Left renal pelvis (tissue), 4 donors: ENCODE measurements around the gene USP35. TPM values are rescaled to one million over a fixed set of nuclear protein-coding genes. Genes with fewer than 3 reads are reported as not detected.

Source experiments
- DNase-seq, 4 donors: peaks; one replicate each; pipeline ENCODE4 v3.0.0-alpha.2; 2013; ENCODE audit warnings: low read depth in 4 of 4, low spot score in 3 of 4
- polyA plus RNA-seq, 4 donors: library from polyadenylated mRNA; unstranded; fragments of 120-200 nt; gene quantifications; one replicate each; pipeline ENCODE4 v1.2.1, GENCODE V29; 2013; ENCODE audit not compliant: insufficient read length in 4 of 4

USP35 gene, protein sequence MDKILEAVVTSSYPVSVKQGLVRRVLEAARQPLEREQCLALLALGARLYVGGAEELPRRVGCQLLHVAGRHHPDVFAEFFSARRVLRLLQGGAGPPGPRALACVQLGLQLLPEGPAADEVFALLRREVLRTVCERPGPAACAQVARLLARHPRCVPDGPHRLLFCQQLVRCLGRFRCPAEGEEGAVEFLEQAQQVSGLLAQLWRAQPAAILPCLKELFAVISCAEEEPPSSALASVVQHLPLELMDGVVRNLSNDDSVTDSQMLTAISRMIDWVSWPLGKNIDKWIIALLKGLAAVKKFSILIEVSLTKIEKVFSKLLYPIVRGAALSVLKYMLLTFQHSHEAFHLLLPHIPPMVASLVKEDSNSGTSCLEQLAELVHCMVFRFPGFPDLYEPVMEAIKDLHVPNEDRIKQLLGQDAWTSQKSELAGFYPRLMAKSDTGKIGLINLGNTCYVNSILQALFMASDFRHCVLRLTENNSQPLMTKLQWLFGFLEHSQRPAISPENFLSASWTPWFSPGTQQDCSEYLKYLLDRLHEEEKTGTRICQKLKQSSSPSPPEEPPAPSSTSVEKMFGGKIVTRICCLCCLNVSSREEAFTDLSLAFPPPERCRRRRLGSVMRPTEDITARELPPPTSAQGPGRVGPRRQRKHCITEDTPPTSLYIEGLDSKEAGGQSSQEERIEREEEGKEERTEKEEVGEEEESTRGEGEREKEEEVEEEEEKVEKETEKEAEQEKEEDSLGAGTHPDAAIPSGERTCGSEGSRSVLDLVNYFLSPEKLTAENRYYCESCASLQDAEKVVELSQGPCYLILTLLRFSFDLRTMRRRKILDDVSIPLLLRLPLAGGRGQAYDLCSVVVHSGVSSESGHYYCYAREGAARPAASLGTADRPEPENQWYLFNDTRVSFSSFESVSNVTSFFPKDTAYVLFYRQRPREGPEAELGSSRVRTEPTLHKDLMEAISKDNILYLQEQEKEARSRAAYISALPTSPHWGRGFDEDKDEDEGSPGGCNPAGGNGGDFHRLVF
- 1 to 10 TPM; 4.6 to 8.1 (median 5.8) TPM for polyA plus RNA-seq

DNA sequence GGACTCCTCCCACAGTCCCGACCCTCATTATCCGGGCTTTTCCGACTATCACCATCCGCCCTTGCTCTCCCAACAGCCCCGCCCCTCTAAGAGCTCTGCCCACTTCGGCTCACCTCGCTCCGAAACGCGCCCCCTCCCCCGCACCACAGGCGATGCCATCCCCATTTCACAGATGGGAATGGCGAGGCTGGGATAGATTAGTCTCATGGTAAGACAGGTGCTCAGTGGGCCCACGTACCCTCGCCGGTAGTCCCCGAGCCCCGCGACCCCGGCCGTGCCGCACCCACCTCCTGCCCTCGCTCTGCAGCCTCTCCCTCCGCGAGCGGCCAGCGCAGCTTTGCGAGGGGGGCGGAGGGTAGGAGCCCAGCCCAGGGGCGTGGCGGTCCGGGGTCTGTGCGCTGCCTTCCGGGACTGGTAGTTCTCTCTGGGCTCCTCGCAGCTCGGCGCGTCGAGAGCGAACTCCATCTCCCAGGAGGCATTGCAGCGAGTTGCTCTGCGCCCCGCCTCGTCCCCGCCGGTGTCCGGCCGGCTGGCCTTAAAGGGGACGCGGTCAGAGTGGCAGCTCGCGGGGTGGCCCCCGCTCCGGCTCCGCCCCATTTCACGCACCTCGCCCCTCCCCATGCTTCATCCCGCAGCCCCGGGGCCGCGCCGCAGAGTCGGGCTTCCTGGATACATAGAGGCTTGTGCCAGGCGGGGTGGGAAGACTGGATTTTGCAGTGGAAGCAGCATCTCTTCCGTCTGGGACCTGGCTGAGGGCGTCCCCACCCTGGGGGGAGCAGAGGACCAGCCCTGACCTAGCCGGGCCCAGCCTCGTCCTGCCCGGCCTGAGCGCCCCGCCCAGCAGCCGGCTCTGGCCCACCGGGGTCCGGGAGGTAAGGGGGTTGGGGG lies at the start of gene USP35, which contains the start of gene KCTD21:
USP35 (plus strand) TSS at position 634 of the 888 bp plus-strand sequence. CDS start 7,327 bp downstream, outside the sequence.
KCTD21 (minus strand) TSS at position 341 of the 888 bp plus-strand sequence. CDS start 14,072 bp downstream, outside the sequence.
- peak; percentile 86 to 91 (median 88) for DNase-seq

DNA sequence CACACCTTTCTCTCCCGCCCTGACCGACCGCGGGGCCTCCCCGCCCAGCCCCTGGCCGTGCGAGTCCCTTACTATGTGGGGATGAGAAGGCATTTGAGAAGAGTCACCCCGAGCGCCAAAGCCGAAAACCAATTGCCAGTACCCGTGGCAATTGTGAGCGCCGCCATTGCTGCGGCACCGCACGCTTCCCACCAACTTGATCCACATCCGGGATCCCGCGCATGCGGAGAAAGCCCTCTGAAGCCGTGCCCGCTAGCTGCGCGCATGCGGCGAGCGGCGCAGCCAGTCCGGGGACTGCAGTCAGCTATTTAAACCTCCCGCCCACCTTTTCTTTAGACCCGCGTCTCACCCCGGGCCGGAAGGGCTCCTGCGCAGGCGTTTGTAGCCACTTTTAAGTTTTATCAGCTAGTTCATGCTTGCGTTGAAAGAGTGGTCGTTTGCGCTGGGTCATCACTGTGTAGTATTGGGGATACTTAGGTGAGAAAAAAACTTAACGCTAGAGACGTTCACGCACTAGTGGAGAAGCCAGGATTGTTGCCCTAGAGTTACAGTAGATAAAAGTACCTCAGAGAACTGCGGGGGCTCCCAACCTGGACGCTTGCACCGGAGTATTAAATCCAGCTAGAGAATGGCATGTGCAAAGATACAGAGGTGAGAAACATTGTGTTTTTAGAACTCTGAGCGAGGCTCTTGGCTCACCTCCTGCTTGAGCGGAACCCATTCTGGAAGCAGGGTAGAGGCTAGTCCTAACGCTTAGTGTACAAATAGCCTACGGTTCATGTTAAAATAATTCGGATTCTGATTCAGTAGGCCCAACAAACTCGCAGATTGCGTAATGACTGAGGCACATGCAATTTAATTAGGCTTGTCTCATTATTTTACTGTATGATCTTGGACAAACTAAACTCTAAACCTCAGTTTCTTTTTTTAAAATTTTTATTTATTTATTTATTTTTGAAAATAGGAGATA lies 49.0 kb upstream of the USP35 start, which contains the start of gene ALG8:
ALG8 (minus strand) TSS at position 205 of the 970 bp plus-strand sequence; CDS start at position 167, 38 bp downstream.
- peak; percentile 86 to 92 (median 89) for DNase-seq

DNA sequence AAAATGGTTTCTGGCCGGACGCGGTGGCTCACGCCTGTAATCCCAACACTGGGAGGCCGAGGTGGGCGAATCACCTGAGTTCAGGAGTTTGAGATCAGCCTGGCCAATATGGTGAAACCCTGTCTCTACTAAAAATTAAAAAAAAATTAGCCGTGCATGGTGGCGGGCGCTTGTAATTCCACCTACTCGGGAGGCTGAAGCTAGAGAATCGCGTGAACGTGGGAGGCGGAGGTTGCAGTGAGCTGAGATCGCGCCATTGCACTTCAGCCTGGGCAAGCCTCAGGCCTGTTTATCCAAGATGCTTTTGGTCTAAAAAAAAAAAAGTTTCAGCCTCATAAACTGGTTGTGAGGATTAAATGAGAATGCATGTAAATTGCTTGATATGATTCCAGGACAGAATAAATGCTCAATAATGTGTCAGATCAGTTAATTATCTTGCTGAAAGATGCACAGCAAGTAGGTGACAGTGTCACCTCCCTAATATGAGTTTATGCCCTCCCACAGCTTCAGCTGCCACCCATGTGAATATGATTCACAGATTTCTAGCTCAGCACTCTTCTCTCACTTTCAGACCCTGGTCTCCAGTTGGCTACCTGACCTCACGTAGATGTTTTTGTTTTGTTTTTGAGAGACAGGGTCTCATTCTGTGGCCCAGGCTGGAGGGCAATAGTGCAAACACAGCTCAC lies 48.2 kb upstream of the USP35 start:
- no peak for DNase-seq

DNA sequence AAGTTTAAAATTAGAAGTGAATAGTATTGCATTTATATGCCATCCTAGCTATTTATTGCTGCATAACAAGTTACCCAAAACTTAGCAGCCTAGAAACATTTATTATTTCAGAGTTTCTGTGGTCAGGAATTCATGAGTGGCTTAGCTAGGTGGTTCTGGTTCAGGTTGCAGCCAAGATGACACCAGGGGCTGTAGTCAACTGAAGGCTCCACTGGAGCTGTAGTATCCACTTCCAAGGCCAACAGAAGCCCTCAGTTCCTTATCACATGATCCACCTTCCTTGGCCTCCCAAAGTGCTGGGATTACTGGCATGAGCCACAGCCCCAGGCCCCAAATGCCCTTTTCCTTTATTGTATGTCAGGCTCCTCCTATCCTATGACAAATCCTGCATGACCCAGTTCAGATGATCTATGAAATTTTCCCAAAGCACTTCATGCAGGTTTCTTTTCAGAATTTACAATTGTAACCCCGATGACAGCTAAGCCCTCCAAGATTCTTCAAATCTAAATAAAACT lies 43.2 kb upstream of the USP35 start:
- DNase-seq, result no peak

DNA sequence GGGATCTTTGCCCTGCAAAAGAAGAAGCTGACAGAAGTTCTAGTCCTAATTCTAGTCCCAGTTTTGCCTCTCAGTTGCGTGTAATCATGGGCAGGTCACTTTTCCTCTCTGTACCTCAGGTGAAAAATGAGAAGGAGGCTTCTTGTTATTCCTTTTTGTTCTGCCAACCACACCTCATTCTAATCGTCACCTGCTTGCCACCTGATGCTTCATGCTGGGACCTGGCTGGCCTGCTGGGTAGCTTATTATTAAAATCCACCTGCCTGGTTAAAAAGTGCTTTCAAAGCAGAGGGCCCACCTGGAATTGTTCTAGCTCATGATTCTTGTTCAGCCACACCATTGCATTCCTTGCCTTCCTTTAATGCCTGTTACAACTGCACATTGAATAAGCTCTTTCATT lies 40.9 kb upstream of the USP35 start:
- DNase-seq, result no peak

DNA sequence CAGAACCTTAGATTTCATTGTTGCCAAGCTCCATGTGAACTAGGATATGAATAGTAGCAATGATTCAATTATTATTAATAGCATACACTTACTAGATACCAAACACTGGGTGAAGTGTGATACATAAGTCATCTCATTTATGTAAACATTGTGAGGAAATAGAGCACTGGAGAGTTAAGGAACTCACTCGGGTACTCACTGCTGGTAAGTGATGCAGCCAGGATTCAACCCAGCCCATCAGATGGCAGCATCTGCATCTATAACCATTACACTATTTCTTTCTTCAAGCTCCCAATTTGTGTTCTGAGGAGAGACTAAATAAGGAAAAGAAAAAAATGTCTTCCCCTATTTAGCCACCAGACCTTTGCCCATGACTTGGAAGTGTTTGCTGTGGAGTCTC lies 39.1 kb upstream of the USP35 start:
- no peak for DNase-seq

DNA sequence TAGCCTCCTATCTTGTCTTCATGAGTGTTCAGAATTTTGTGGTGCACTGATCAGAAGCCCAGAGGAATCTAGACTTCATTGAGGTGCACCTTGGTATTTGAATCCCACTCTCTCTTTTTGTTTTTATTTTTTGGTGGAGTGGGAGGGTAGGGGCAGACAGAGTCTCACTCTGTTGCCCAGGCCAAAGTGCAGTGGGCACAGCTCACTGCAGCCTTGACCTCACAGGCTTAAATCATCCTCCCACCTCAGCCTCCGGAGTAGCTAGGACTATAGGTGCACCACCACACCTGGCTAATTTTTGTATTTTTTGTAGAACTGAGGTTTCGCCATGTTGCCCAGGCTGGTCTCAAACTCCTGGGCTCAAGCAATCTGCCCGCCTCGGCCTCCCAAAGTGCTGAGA lies 38.4 kb upstream of the USP35 start:
- DNase-seq, result no peak

DNA sequence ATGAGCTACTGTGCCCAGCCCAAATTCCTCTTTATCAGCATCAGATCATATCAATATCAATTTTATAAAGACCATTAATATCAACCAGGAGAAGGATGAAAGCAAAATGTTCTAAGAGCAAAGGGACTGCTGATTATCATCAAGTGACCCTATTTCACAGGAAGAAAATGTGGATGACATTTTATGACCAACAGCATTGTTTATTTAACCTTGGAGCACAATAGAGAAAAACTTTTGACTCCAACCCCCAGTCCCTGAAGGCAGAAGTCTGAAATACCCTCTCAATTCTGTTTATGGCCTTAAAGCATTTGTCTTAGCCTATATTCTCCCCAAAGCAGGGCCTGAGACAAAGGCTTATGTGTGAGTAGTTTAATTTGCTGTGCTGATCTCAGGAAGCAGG lies 38.0 kb upstream of the USP35 start:
- DNase-seq, result no peak

DNA sequence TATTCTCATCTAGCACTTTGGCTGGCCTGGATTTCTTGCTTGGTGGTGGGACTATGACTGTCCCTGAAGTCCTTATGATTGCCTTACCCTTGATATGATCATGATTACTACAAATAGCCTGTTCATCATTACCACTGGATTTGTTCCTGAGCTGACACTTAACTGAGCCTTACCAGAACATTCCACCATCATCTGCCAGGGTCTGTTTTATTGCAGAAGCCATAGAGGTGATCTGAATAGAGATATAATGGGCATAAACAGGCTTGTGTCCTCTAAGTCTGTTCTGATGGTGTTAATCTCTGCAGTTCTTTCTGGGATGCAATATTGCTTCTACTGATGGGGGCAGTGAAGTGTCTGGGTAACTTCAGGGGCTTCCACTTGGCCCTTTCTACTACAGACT lies 36.9 kb upstream of the USP35 start:
- DNase-seq, result no peak

DNA sequence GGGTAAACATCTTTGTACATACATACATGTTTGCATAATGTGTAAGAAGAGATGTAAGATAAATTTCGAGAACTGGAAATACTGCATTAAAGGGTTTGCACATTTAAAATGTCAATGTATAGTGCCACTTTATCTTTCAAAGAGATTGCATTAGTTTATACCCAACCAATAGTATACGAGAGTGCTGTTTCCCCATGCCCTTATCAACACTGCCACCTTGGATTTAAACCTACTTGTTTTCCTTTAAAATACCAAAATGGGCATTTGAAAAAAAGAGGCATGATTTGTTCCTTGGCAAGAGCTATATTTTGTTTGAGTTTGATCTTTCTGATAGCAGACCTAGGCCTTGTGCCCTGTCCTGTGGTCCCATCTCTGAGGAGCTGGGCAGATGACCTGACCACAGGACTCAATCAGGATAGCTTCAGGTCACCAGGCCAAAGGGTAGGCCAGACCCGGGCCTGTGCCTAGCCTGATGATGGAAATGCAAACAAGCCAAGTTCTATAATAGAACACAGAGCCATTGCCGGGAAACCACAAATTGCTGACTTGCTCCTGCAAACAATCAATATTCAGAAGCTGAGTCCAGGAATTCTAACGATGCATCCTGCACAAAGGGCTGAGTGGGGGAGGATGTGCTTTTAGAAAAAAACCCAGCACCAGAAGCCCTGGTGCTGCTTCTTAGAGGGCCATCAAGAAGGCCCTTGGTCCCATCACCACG lies 32.4 kb upstream of the USP35 start:
- no peak for DNase-seq

DNA sequence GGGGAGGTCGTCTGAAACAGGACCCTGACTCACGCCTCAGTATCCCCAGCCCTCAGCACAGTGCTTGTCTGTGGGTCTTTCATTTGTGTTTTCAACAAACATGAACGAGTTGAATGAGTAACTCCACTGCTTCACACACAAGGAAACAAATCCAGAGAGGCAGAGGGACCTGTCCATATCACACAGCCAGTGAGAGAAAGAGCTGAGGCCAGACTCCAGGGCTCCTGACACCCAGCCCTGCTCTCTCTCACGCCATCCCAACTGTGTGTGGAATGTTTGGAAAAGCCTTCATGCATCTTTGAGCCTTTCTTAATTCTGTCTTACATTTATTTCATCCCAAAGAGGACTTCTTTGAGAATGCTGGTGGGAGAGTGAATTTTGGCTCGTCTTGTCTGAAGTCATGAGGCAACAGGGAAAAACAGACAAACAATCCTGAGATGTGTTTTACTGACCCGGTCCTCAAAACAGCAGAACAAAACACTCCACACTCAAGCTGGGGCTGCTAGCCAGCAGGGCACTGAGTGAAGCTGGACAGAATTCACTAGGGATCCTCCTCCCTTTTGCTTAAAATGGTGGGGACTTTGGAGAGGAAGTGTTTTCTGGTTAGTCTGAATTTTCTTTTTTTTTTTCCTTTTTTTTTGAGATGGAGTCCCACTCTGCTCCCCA lies 29.6 kb upstream of the USP35 start:
- DNase-seq, result no peak

DNA sequence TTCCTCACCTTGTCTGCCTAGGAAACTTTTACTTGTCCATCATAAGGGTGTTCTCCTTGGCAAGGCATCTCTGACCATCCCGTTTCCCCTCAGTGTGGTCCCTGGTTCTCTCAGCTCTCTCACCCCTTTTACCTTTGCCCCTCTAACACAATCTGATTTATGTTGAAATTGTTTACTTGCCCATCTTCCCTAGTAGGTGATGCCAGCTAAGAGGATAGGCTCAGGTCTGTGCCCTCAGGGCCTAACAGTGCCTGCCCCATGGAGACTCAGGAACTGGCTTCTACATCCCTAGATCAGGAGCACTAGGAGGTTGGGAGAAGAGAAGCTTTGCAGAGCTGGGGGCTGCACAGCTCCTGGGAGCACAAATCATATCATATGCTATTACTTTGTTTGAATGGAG lies 28.2 kb upstream of the USP35 start:
- no peak for DNase-seq

DNA sequence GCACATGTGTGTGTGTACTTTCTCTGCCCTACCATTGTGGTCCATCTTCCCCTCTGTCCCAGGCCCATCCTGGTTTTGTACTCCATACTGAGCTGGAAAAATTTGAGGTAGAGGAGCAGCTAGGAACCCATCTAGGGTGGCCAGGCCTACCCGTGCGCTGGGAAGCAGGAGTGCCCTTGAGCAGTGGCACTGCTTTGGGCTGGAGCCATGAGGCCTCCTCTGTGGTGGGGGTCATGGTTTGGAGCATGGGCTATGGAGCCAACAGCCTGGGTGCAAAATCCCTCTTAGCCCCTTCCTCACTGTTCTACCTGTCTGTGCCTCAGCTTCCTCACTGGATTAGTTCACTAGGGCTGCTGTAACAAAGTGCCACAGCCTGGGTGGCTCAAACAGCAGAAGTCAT lies 27.4 kb upstream of the USP35 start:
- no peak for DNase-seq

DNA sequence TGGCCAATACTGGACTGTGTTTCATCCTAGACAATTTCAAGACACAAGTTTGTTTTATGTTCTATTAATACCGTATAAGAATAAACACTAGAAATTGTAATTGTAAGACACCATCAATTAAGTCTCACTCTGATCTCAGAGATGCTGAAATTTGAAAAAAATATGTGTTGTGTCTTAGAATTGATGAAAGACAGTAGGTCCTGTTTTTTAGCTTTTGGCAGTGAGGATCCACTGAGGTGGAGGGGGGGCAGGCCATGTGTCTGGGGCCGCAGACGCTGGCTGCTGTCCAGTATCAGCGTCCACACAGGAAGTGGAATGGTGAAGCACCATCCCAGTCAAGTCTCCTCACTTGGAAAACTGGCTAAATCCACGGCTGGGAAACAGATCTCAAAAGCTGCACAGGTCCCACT lies 26.8 kb upstream of the USP35 start:
- DNase-seq, result no peak

DNA sequence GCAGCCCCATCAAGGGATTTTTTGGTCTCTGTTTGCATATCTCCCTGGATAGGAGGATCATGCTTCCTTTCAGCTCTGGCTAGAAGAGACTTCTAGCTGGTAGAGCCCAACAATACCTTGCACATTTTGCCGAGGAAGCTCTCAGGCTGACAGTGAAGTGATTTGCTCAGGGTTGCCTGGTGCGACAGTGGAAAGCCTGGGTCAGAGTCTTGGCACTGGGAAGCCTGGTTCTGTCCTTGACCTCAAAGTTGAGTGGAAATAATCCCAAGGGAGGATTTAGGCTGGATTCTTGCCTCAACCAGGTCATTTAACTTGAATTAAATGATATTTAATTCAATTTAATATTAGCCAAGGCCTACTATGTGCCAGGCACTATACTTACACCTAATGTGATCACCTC lies 24.9 kb upstream of the USP35 start:
- no peak for DNase-seq

DNA sequence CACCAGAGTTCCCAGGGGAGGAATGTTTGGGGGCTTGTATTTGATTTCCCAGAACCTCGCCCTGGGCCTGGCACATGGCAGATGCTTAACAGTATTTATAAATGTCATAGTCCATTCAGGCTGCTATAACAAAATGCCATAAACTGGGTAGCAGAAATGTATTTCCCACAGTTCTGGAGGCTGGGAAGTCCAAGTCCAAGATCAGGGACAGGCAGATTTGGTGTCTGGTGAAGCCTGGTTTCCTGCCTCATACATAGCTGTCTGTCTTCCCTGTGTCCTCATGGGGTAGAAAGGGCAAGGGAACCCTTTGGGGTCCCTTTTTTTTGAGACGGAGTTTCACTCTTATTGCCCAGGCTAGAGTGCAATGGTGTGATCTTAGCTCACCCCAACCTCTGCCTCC lies 24.2 kb upstream of the USP35 start:
- DNase-seq, result no peak
